ENCODE results near the gene GRIA4.

GRCh38 chr11:105937331-105937730 lies 327.5 kb downstream of the GRIA4 start:
- no peak for TF ChIP-seq POLR2A (IDR thresholded peaks at IDR 0.05; ENCODE audit: low read depth, low read length)
- TF ChIP-seq SPI1 (IDR thresholded peaks at IDR 0.05; ENCODE audit: low read depth, low read length): no peak
- TF ChIP-seq TAF1 (IDR thresholded peaks at IDR 0.05; ENCODE audit: low read depth, low read length): no peak
- no peak for TF ChIP-seq POLR2AphosphoS5 (IDR thresholded peaks at IDR 0.05; ENCODE audit: low read depth, low read length)
